NCI-H460 (cell line): ENCODE data around the gene ANKRD65. TPM values are rescaled to one million over a fixed set of nuclear protein-coding genes. Genes with fewer than 3 reads are reported as not detected.
"Not testable (repeated sequence)": the region's sequence is repeated elsewhere in the genome, so short reads cannot be mapped to it uniquely, and the experiment has no call there.

Source experiments
- DNase-seq: peaks from one replicate; pipeline ENCODE4 v3.0.0-alpha.2; 2016; ENCODE audit warnings: low read depth; ENCODE audit errors: extremely low read depth
- total RNA-seq: library from RNA; depleted of rRNA; stranded (reverse); fragments of >200 nt; shearing (Covaris generic); gene quantifications from 2 replicates; pipeline ENCODE4 v1.2.3, GENCODE V29; 2014; rRNA removed

Gene ANKRD65
- total RNA-seq, 1 experiment from 2014 or later = 0.15 TPM

- DNase-seq = no peak
Observed at GRCh38 chr1:1373815-1374588, 47.1 kb downstream of the ANKRD65 start.

DNA sequence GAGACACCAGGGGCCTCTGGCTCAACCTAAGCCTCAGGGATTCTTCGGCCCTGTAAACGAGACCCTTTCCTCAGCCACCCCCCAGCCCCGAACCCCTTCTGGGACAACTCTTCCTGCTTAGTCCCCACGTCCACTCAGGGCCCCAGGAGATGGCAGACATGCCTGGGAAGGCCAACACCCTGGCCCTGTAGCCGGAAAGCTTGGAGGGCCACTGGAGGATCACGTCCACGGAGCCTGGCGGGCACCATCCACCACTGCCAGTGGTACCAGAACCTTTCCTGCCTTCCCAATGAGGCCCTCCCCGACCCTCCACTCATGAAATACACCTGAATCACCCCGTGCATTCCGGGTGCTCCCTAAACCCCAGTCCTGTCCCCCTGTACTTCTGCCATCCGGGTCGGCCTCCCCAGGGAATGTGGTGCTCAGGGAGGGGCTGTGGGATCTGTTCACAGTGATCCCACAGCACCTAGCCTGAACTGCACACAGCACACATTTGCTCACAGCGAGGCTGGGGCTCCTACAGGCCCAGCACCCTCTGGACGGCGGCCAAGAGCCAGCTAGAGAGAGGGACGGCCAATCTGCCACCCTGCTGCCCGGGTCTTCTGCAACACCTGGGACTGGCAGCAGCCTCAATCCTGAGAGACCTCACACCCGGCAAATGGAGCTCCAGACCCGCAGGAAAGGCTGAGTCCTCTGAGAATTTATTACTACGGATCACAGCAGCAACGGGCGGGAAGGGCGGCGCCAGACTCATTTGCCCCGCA is 47.8 kb downstream of the ANKRD65 start:
- DNase-seq = no peak

GRCh38 chr1:1371746-1372711 is 49.0 kb downstream of the ANKRD65 start:
- DNase-seq = peak; percentile 31

- no peak for DNase-seq
Observed at GRCh38 chr1:1371364-1371745, 49.7 kb downstream of the ANKRD65 start.

DNA sequence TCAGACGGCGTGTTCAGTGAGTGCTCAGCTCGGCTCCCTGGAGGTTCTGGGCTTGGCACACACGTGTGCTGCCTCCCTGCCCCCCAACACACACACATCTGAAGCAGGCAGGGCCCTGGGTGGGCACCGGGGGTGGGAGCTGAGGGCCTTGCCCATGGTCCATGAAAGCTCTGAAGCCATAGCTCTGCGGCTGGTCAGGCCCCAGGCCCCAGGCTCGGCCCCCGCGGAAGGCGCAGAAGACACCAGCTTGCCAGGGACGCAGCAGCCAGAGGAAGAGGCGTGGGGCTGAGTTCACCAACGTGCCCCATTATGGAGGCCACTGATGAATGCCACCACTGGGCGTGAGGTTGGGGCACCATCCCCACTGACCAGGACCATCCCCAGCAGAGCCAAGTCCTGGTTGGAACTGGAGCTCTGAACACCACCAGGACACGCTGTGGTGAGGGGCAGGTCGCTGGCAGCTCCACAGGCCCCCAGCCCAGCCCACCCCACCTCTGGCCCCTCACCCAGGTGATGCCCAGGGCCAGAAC is 50.2 kb downstream of the ANKRD65 start:
- DNase-seq = no peak

GRCh38 chr1:1370094-1370493 is 51.0 kb downstream of the ANKRD65 start:
- DNase-seq = not testable (repeated sequence)

Other genes with a start within 250 kb of the ANKRD65 start
- gene TTLL10, start 247.4 kb downstream of the ANKRD65 start, total RNA-seq = not detected in 2 replicates
- not detected in 2 replicates for gene TNFRSF18, start 214.7 kb downstream of the ANKRD65 start, total RNA-seq
- gene TNFRSF4, start 207.1 kb downstream of the ANKRD65 start, total RNA-seq = not detected in 2 replicates
- gene SDF4, start 189.3 kb downstream of the ANKRD65 start, total RNA-seq = 81.0 and 83.6 TPM in 2 replicates
- 15.6 and 17.5 TPM in 2 replicates for gene B3GALT6, start 189.0 kb downstream of the ANKRD65 start, total RNA-seq
- 1.3 TPM in 1 of 2 replicates, not detected in the other for gene C1QTNF12, start 174.6 kb downstream of the ANKRD65 start, total RNA-seq
- 49.6 and 52.2 TPM in 2 replicates for gene UBE2J2, start 147.4 kb downstream of the ANKRD65 start, total RNA-seq
- 1.6 and 1.7 TPM in 2 replicates for gene SCNN1D, start 140.8 kb downstream of the ANKRD65 start, total RNA-seq
- gene ACAP3, start 113.3 kb downstream of the ANKRD65 start, total RNA-seq = 9.6 and 10.3 TPM in 2 replicates
- 13.1 and 18.9 TPM in 2 replicates for gene PUSL1, start 112.7 kb downstream of the ANKRD65 start, total RNA-seq
- gene INTS11, start 96.6 kb downstream of the ANKRD65 start, total RNA-seq = 56.6 and 60.4 TPM in 2 replicates
- 12.2 and 13.7 TPM in 2 replicates for gene CPTP, start 96.5 kb downstream of the ANKRD65 start, total RNA-seq
- 0.30 and 0.66 TPM in 2 replicates for gene TAS1R3, start 90.0 kb downstream of the ANKRD65 start, total RNA-seq
- gene DVL1, start 71.9 kb downstream of the ANKRD65 start, total RNA-seq = 53.7 and 55.3 TPM in 2 replicates
- gene MXRA8, start 62.7 kb downstream of the ANKRD65 start, total RNA-seq = not detected in 2 replicates
- 103 and 128 TPM in 2 replicates for gene AURKAIP1, start 46.1 kb downstream of the ANKRD65 start, total RNA-seq
- 70.1 and 110 TPM in 2 replicates for gene CCNL2, start 21.9 kb downstream of the ANKRD65 start, total RNA-seq
- 132 and 136 TPM in 2 replicates for gene MRPL20, start 14.0 kb downstream of the ANKRD65 start, total RNA-seq
- 5.0 and 8.0 TPM in 2 replicates for gene VWA1, start 14.4 kb upstream of the ANKRD65 start, total RNA-seq
- 0.05 and 0.06 TPM in 2 replicates for gene ATAD3C, start 28.4 kb upstream of the ANKRD65 start, total RNA-seq
- 15.4 and 21.1 TPM in 2 replicates for gene ATAD3B, start 50.5 kb upstream of the ANKRD65 start, total RNA-seq
- 24.5 and 25.9 TPM in 2 replicates for gene ATAD3A, start 90.9 kb upstream of the ANKRD65 start, total RNA-seq
- gene TMEM240, start 119.3 kb upstream of the ANKRD65 start, total RNA-seq = 0.67 TPM in 1 of 2 replicates, not detected in the other
- 94.5 and 112 TPM in 2 replicates for gene SSU72, start 153.6 kb upstream of the ANKRD65 start, total RNA-seq
- gene FNDC10, start 178.9 kb upstream of the ANKRD65 start, total RNA-seq = 2.0 and 2.2 TPM in 2 replicates
- gene MIB2, start 194.2 kb upstream of the ANKRD65 start, total RNA-seq = 18.9 and 19.0 TPM in 2 replicates
- gene MMP23B, start 210.9 kb upstream of the ANKRD65 start, total RNA-seq = 0.15 and 0.78 TPM in 2 replicates
- 8.7 and 11.3 TPM in 2 replicates for gene CDK11B, start 237.7 kb upstream of the ANKRD65 start, total RNA-seq